ENCODE data around the gene WSCD2.

WSCD2 gene

GRCh38 chr12:108194585-108194984 is 65.5 kb downstream of the WSCD2 start:
- no peak overlapping the region for H3K27ac ChIP-seq
- no peaks in the 10 kb centered on the region for H3K4me1 ChIP-seq (ENCODE audit: control insufficient read depth in 1 of 2, insufficient read depth in 1 of 2, low read depth in 1 of 2, low read length in 1 of 2)
- TF ChIP-seq CTCF (IDR thresholded peaks at IDR 0.05), result no peak
- H3K4me3 ChIP-seq (ENCODE audit: low read depth in 1 of 2, low read length in 1 of 2), result no peak overlapping the region
- H3K36me3 ChIP-seq, result no peaks in the 10 kb centered on the region
- no peaks in the 10 kb centered on the region for H3K27me3 ChIP-seq
- no peaks in the 10 kb centered on the region for H3K9me3 ChIP-seq

- peaks cover 1% of the 10 kb centered on the region for H3K27me3 ChIP-seq
- no peaks in the 10 kb centered on the region for H3K9me3 ChIP-seq
- no peaks in the 10 kb centered on the region for H3K4me1 ChIP-seq (ENCODE audit: control insufficient read depth in 1 of 2, insufficient read depth in 1 of 2, low read depth in 1 of 2, low read length in 1 of 2)
- no peak overlapping the region for H3K27ac ChIP-seq
- no peak overlapping the region for H3K4me3 ChIP-seq (ENCODE audit: low read depth in 1 of 2, low read length in 1 of 2)
- TF ChIP-seq CTCF (IDR thresholded peaks at IDR 0.05), result no peak
- H3K36me3 ChIP-seq, result no peaks in the 10 kb centered on the region
Observed at GRCh38 chr12:108196319-108196718, 67.2 kb downstream of the WSCD2 start.

GRCh38 chr12:108196921-108197320 is 67.8 kb downstream of the WSCD2 start:
- Histone ChIP-seq H3K4me3 (ENCODE audit: low read depth in 1 of 2, low read length in 1 of 2) (no peak overlapping the region), H3K4me1 (ENCODE audit: control insufficient read depth in 1 of 2, insufficient read depth in 1 of 2, low read depth in 1 of 2, low read length in 1 of 2) (no peaks in the 10 kb centered on the region), H3K27ac (no peak overlapping the region), H3K36me3 (no peaks in the 10 kb centered on the region), H3K9me3 (no peaks in the 10 kb centered on the region), H3K27me3 (peaks cover 6% of the 10 kb centered on the region)
- TF ChIP-seq CTCF (IDR thresholded peaks at IDR 0.05), result no peak

GRCh38 chr12:108198043-108198442 is 69.0 kb downstream of the WSCD2 start:
- Histone ChIP-seq H3K4me3 (ENCODE audit: low read depth in 1 of 2, low read length in 1 of 2) (no peak overlapping the region), H3K27ac (no peak overlapping the region), H3K4me1 (ENCODE audit: control insufficient read depth in 1 of 2, insufficient read depth in 1 of 2, low read depth in 1 of 2, low read length in 1 of 2) (no peaks in the 10 kb centered on the region), H3K36me3 (no peaks in the 10 kb centered on the region), H3K9me3 (no peaks in the 10 kb centered on the region), H3K27me3 (peaks cover 11% of the 10 kb centered on the region)
- no peak for TF ChIP-seq CTCF (IDR thresholded peaks at IDR 0.05)

GRCh38 chr12:108199106-108199505 is 70.0 kb downstream of the WSCD2 start:
- TF ChIP-seq CTCF (IDR thresholded peaks at IDR 0.05), result no peak
- Histone ChIP-seq H3K9me3 (no peaks in the 10 kb centered on the region), H3K27ac (no peak overlapping the region), H3K27me3 (peaks cover 11% of the 10 kb centered on the region), H3K4me3 (ENCODE audit: low read depth in 1 of 2, low read length in 1 of 2) (no peak overlapping the region), H3K4me1 (ENCODE audit: control insufficient read depth in 1 of 2, insufficient read depth in 1 of 2, low read depth in 1 of 2, low read length in 1 of 2) (no peaks in the 10 kb centered on the region), H3K36me3 (no peaks in the 10 kb centered on the region)

- H3K4me1 ChIP-seq (ENCODE audit: control insufficient read depth in 1 of 2, insufficient read depth in 1 of 2, low read depth in 1 of 2, low read length in 1 of 2), result no peaks in the 10 kb centered on the region
- no peak overlapping the region for H3K4me3 ChIP-seq (ENCODE audit: low read depth in 1 of 2, low read length in 1 of 2)
Observed at GRCh38 chr12:108201808-108202207, 72.7 kb downstream of the WSCD2 start.

More at GRCh38 chr12:108201808-108202207, 72.7 kb downstream of the WSCD2 start:
- Histone ChIP-seq H3K27me3 (peaks cover 17% of the 10 kb centered on the region), H3K27ac (no peak overlapping the region), H3K9me3 (no peaks in the 10 kb centered on the region), H3K36me3 (no peaks in the 10 kb centered on the region)
- TF ChIP-seq CTCF (IDR thresholded peaks at IDR 0.05), result no peak
